HepG2 (cell line): ENCODE measurements around the gene PRIMA1. TPM values are rescaled to one million over a fixed set of nuclear protein-coding genes. Genes with fewer than 3 reads are reported as not detected.

Experiments
- EHMT2 ChIP-seq: fragments of 200-600 bp; sonication (generic); IDR thresholded peaks from 2 replicates; pipeline ENCODE4 v1.7.0; 2017; ENCODE audit warnings: antibody characterized with exemption, low read depth, low read length, borderline replicate concordance
- EP300 ChIP-seq, 3 experiments: sonication (generic) in 1 of 3; formaldehyde crosslinking in 1 of 3; IDR thresholded peaks; 2 replicates each; pipeline versions ENCODE4 v1.5.1 to v1.6.1; 2011 to 2020; ENCODE audit warnings: low read depth in 2 of 3, low read length in 2 of 3, borderline replicate concordance in 1 of 3, improper control_type of control experiment in 1 of 3, mild to moderate bottlenecking in 1 of 3, missing genetic modification reagents in 1 of 3, moderate library complexity in 1 of 3
- HNRNPL ChIP-seq: fragments of 200-400 bp; formaldehyde crosslinking; IDR thresholded peaks from 2 replicates; pipeline ENCODE4 v1.6.1; 2017; ENCODE audit warnings: mild to moderate bottlenecking, low read depth, low read length
- HOXA5 ChIP-seq: sonication (generic); formaldehyde crosslinking; IDR thresholded peaks from 2 replicates; pipeline ENCODE4 v1.4.0; 2020; ENCODE audit warnings: missing genetic modification reagents
- JARID2 ChIP-seq: sonication (generic); formaldehyde crosslinking; IDR thresholded peaks from 2 replicates; pipeline ENCODE4 v1.8.1; 2023; ENCODE audit warnings: missing genetic modification reagents, inconsistent platforms; ENCODE audit not compliant: insufficient replicate concordance
- KDM4B ChIP-seq: sonication (generic); formaldehyde crosslinking; IDR thresholded peaks from 2 replicates; pipeline ENCODE4 v1.4.0; 2020; ENCODE audit warnings: missing genetic modification reagents
- LCORL ChIP-seq, 2 experiments: fragments of 450-650 bp in 1 of 2; sonication (generic) in 1 of 2; formaldehyde crosslinking in 1 of 2; IDR thresholded peaks; 2 replicates each; pipeline versions ENCODE4 v1.5.0 to v1.6.1; 2017 to 2020; ENCODE audit warnings: antibody characterized with exemption in 1 of 2, missing genetic modification reagents in 1 of 2
- MIER3 ChIP-seq: IDR thresholded peaks from 2 replicates; pipeline ENCODE4 v1.6.1; 2016; ENCODE audit warnings: missing compliant biosample characterization, borderline replicate concordance
- NR1H2 ChIP-seq: sonication (generic); formaldehyde crosslinking; IDR thresholded peaks from 2 replicates; pipeline ENCODE4 v1.8.1; 2022; ENCODE audit warnings: low read depth, missing genetic modification reagents, borderline replicate concordance
- SP2 ChIP-seq: sonication (generic); formaldehyde crosslinking; IDR thresholded peaks from 2 replicates; pipeline ENCODE4 v1.5.1; 2020; ENCODE audit warnings: mild to moderate bottlenecking, missing genetic modification reagents
- TOE1 ChIP-seq: sonication (generic); formaldehyde crosslinking; IDR thresholded peaks from 2 replicates; pipeline ENCODE4 v1.4.0; 2020; ENCODE audit warnings: mild to moderate bottlenecking, missing genetic modification reagents
- ZNF143 ChIP-seq: sonication (generic); formaldehyde crosslinking; IDR thresholded peaks from 2 replicates; pipeline ENCODE4 v1.4.0; 2020; ENCODE audit warnings: missing genetic modification reagents
- ZNF260 ChIP-seq: sonication (generic); formaldehyde crosslinking; IDR thresholded peaks from 2 replicates; pipeline ENCODE4 v1.4.0; 2020; ENCODE audit warnings: missing genetic modification reagents, low read depth, mild to moderate bottlenecking, borderline replicate concordance
- ZNF460 ChIP-seq: sonication (generic); formaldehyde crosslinking; IDR thresholded peaks from 2 replicates; pipeline ENCODE4 v1.5.1; 2020; ENCODE audit warnings: missing genetic modification reagents, mild to moderate bottlenecking, borderline replicate concordance
- ZNF510 ChIP-seq: sonication (generic); formaldehyde crosslinking; IDR thresholded peaks from 2 replicates; pipeline ENCODE4 v1.4.0; 2020; ENCODE audit warnings: low read depth, mild to moderate bottlenecking, missing genetic modification reagents
- ZNF605 ChIP-seq: sonication (generic); formaldehyde crosslinking; IDR thresholded peaks from 2 replicates; pipeline ENCODE4 v1.8.0; 2022; ENCODE audit warnings: mild to moderate bottlenecking, missing genetic modification reagents
- ZNF878 ChIP-seq: sonication (generic); formaldehyde crosslinking; IDR thresholded peaks from 2 replicates; pipeline ENCODE4 v1.8.1; 2023; ENCODE audit warnings: mild to moderate bottlenecking, missing genetic modification reagents, moderate library complexity
- ZSCAN25 ChIP-seq: sonication (generic); formaldehyde crosslinking; IDR thresholded peaks from 2 replicates; pipeline ENCODE4 v1.8.0; 2022; ENCODE audit warnings: mild to moderate bottlenecking, missing genetic modification reagents
- polyA plus RNA-seq, 8 experiments: library from polyadenylated mRNA; depleted of rRNA in 3 of 8; stranded (reverse) in 7 of 8; unstranded in 1 of 8; fragments of >200 nt; fragmentation: Illumina TruSeq in 4 of 8; extraction: Trizol in 4 of 8; gene quantifications; 2 replicates each; pipeline versions ENCODE4 v1.2.1 to v1.2.3, GENCODE V29; 2011 to 2016; ENCODE audit warnings: low read depth in 4 of 8, missing spikeins in 1 of 8, mixed read lengths in 1 of 8; ENCODE audit not compliant: insufficient read depth in 1 of 8
- total RNA-seq, 5 experiments: library from RNA; depleted of rRNA; stranded (reverse); fragments of >200 nt; fragmentation: Illumina TruSeq; extraction: Trizol; gene quantifications; 2 replicates each; pipeline ENCODE4 v1.2.3, GENCODE V29; 2016; ENCODE audit warnings: low read depth in 1 of 5
- TF ChIP-seq, protein P1 (sequence below): IDR thresholded peaks from 2 replicates; pipeline ENCODE4 v1.6.1; 2016; ENCODE audit warnings: mild to moderate bottlenecking
- TF ChIP-seq, protein P2 (sequence below): sonication (generic); formaldehyde crosslinking; conservative IDR thresholded peaks from 2 replicates; pipeline ENCODE4 v1.4.0; 2020; ENCODE audit warnings: missing genetic modification reagents
- TF ChIP-seq, protein P3 (sequence below): IDR thresholded peaks from 2 replicates; pipeline ENCODE4 v1.6.1; 2018; ENCODE audit warnings: missing genetic modification reagents
- TF ChIP-seq, protein P4 (sequence below): sonication (generic); formaldehyde crosslinking; IDR thresholded peaks from 2 replicates; pipeline ENCODE4 v1.4.0; 2020; ENCODE audit warnings: mild to moderate bottlenecking, missing genetic modification reagents

PRIMA1 gene
- total and polyA plus RNA-seq, 2 of the 13 experiments (the other 11 are each of a cell fraction or from before 2014, with no cell fraction given) = 2.4 to 3.2 TPM

DNA sequence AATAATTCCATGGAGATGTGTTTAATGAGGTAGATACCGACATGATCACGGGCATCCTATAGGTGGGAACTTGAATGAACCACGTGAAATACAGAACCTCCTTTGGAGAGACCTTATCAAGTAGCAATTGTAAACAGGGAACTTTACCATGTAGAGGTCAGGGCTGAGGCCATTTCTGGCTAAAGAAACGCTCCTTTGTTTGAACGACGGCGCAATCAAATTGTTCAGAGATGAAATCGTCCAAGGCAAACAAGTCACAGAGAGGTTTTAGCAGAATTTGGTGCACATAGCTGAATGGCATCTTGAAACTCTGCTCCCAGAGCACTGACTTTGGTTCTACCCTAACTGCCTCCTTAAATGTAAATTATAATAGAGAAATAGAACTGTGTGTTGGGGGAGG lies 9.8 kb downstream of the PRIMA1 start (continued):
- TF ChIP-seq, protein P1, sequence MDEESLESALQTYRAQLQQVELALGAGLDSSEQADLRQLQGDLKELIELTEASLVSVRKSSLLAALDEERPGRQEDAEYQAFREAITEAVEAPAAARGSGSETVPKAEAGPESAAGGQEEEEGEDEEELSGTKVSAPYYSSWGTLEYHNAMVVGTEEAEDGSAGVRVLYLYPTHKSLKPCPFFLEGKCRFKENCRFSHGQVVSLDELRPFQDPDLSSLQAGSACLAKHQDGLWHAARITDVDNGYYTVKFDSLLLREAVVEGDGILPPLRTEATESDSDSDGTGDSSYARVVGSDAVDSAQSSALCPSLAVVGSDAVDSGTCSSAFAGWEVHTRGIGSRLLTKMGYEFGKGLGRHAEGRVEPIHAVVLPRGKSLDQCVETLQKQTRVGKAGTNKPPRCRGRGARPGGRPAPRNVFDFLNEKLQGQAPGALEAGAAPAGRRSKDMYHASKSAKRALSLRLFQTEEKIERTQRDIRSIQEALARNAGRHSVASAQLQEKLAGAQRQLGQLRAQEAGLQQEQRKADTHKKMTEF (CRISPR knock-in tag) = peak; percentile 72
- TF ChIP-seq, protein P2, sequence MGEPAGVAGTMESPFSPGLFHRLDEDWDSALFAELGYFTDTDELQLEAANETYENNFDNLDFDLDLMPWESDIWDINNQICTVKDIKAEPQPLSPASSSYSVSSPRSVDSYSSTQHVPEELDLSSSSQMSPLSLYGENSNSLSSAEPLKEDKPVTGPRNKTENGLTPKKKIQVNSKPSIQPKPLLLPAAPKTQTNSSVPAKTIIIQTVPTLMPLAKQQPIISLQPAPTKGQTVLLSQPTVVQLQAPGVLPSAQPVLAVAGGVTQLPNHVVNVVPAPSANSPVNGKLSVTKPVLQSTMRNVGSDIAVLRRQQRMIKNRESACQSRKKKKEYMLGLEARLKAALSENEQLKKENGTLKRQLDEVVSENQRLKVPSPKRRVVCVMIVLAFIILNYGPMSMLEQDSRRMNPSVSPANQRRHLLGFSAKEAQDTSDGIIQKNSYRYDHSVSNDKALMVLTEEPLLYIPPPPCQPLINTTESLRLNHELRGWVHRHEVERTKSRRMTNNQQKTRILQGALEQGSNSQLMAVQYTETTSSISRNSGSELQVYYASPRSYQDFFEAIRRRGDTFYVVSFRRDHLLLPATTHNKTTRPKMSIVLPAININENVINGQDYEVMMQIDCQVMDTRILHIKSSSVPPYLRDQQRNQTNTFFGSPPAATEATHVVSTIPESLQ = no peak
- no peak for TF ChIP-seq ZNF260 (CRISPR knock-in tag)
- no peak; the same call in 1 of the 2 replicates for TF ChIP-seq ZNF605 (CRISPR knock-in tag)
- no peak for TF ChIP-seq KDM4B
- 0 out of 2 replicates have a peak, but pooled peaks have one; percentile 48 for TF ChIP-seq LCORL (IDR thresholded peaks at IDR 0.05)
- peak; percentile 69 for TF ChIP-seq LCORL (CRISPR knock-in tag; IDR thresholded peaks at IDR 0.05)
- TF ChIP-seq HOXA5 (CRISPR knock-in tag) = 0 out of 2 replicates have a peak, but pooled peaks have one; percentile 59
- TF ChIP-seq JARID2 (CRISPR knock-in tag) = no peak
- peak; percentile 22; the same call in 1 of the 2 replicates for TF ChIP-seq ZNF878
- no peak for TF ChIP-seq MIER3 (CRISPR knock-in tag)
- TF ChIP-seq EHMT2 = 0 out of 2 replicates have a peak, but pooled peaks have one; percentile 43
- TF ChIP-seq SP2 (CRISPR knock-in tag) = no peak
- TF ChIP-seq, protein P3, sequence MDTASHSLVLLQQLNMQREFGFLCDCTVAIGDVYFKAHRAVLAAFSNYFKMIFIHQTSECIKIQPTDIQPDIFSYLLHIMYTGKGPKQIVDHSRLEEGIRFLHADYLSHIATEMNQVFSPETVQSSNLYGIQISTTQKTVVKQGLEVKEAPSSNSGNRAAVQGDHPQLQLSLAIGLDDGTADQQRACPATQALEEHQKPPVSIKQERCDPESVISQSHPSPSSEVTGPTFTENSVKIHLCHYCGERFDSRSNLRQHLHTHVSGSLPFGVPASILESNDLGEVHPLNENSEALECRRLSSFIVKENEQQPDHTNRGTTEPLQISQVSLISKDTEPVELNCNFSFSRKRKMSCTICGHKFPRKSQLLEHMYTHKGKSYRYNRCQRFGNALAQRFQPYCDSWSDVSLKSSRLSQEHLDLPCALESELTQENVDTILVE (CRISPR knock-in tag) = peak; percentile 50; the same call in 1 of the 2 replicates
- no peak for TF ChIP-seq HNRNPL
- TF ChIP-seq ZSCAN25 (CRISPR knock-in tag) = no peak
- TF ChIP-seq TOE1 (CRISPR knock-in tag) = no peak
- TF ChIP-seq EP300 (IDR thresholded peaks at IDR 0.05; ENCODE audit: low read depth in 2 of 2, low read length in 2 of 2) = peak in 1 of 2 experiments; percentile 92; a peak in 2 of 4 replicates
- peak; percentile 56; the same call in 1 of the 2 replicates for TF ChIP-seq EP300 (CRISPR knock-in tag; IDR thresholded peaks at IDR 0.05; ENCODE audit: borderline replicate concordance)
- TF ChIP-seq, protein P4, sequence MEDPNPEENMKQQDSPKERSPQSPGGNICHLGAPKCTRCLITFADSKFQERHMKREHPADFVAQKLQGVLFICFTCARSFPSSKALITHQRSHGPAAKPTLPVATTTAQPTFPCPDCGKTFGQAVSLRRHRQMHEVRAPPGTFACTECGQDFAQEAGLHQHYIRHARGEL (CRISPR knock-in tag) = no peak
- no peak for TF ChIP-seq ZNF460 (CRISPR knock-in tag)
- TF ChIP-seq ZNF143 = no peak
- no peak for TF ChIP-seq ZNF510 (CRISPR knock-in tag)
- no peak for TF ChIP-seq NR1H2 (CRISPR knock-in tag)
